GM18951 (cell line): Measurements from ENCODE around the gene SLC12A8.
"Not testable (repeated sequence)": the region's sequence is repeated elsewhere in the genome, so short reads cannot be mapped to it uniquely, and the experiment has no call there.

Source experiments
- POLR2A ChIP-seq: IDR thresholded peaks from 4 replicates; pipeline ENCODE4 v1.6.1; 2011; ENCODE audit warnings: mild to moderate bottlenecking; ENCODE audit not compliant: insufficient read length, insufficient read depth; ENCODE audit errors: extremely low read depth
- in situ Hi-C: fragments of 300-500 bp; cut with MboI; formaldehyde crosslinking; loops from one replicate; pipeline ENCODE4 v1.12.0; 2022; ENCODE audit warnings: low sequenced_read_pairs, mixed read lengths, inconsistent platforms; ENCODE audit not compliant: unreplicated experiment

The SLC12A8 gene

GRCh38 chr3:125087768-125088391 is 124.7 kb downstream of the SLC12A8 start:
- in situ Hi-C loops = no loop called here
- TF ChIP-seq POLR2A = no peak

GRCh38 chr3:125085166-125085565 is 127.4 kb downstream of the SLC12A8 start:
- in situ Hi-C loops = no loop called here
- no peak for TF ChIP-seq POLR2A

GRCh38 chr3:125083776-125084175 is 128.8 kb downstream of the SLC12A8 start:
- in situ Hi-C loops = no loop called here
- TF ChIP-seq POLR2A = no peak

- in situ Hi-C loops = not testable (repeated sequence)
These were observed 130.2 kb downstream of the SLC12A8 start for GRCh38 chr3:125082339-125082738.

- in situ Hi-C loops = no loop called here
- no peak for TF ChIP-seq POLR2A
These were observed 132.5 kb downstream of the SLC12A8 start for GRCh38 chr3:125080077-125080476.

- in situ Hi-C loops = no loop called here
- no peak for TF ChIP-seq POLR2A
These were observed 132.9 kb downstream of the SLC12A8 start for GRCh38 chr3:125079675-125080045.

- in situ Hi-C loops = no loop called here
- no peak for TF ChIP-seq POLR2A
These were observed 133.4 kb downstream of the SLC12A8 start for GRCh38 chr3:125078951-125079674.

GRCh38 chr3:125077864-125078263 is 134.7 kb downstream of the SLC12A8 start:
- in situ Hi-C loops = no loop called here
- no peak for TF ChIP-seq POLR2A

GRCh38 chr3:125076464-125076863 is 136.1 kb downstream of the SLC12A8 start:
- in situ Hi-C loops = no loop called here
- TF ChIP-seq POLR2A = no peak

GRCh38 chr3:125075738-125076137 is 136.8 kb downstream of the SLC12A8 start:
- no peak for TF ChIP-seq POLR2A
- in situ Hi-C loops = no loop called here

GRCh38 chr3:125073390-125073905 is 139.1 kb downstream of the SLC12A8 start:
- in situ Hi-C loops = no loop called here
- TF ChIP-seq POLR2A = no peak

GRCh38 chr3:125072749-125073389 is 139.7 kb downstream of the SLC12A8 start:
- in situ Hi-C loops = no loop called here
- no peak for TF ChIP-seq POLR2A

GRCh38 chr3:125072301-125072700 is 140.2 kb downstream of the SLC12A8 start:
- TF ChIP-seq POLR2A = no peak
- in situ Hi-C loops = no loop called here
